Retina (tissue), 1 donor: ENCODE results near the gene UNC5B.
"Not testable (repeated sequence)": the region's sequence is repeated elsewhere in the genome, so short reads cannot be mapped to it uniquely, and the experiment has no call there.

Source experiments
- DNase-seq: peaks from one replicate; pipeline ENCODE4 v3.0.0-alpha.2; 2016

The UNC5B gene

GRCh38 chr10:71209731-71210541 lies 2.4 kb upstream of the UNC5B start:
- no peak for DNase-seq

GRCh38 chr10:71210542-71210871 lies 1.9 kb upstream of the UNC5B start:
- no peak for DNase-seq

GRCh38 chr10:71211053-71211452 lies 1.3 kb upstream of the UNC5B start:
- DNase-seq, result no peak

GRCh38 chr10:71211775-71212317 lies 524 bp upstream of the UNC5B start:
- DNase-seq, result no peak

- DNase-seq, result peak; percentile 80
These were observed 804 bp downstream of the UNC5B start for GRCh38 chr10:71213127-71213621.

GRCh38 chr10:71213761-71214440 lies 1.5 kb downstream of the UNC5B start:
- peak; percentile 74 for DNase-seq

GRCh38 chr10:71214641-71215559 lies 2.5 kb downstream of the UNC5B start:
- DNase-seq, result no peak

GRCh38 chr10:71216363-71216695 lies 4.0 kb downstream of the UNC5B start:
- DNase-seq, result no peak

- DNase-seq, result no peak
These were observed 4.4 kb downstream of the UNC5B start for GRCh38 chr10:71216751-71217265.

- DNase-seq, result peak; percentile 57
These were observed 5.1 kb downstream of the UNC5B start for GRCh38 chr10:71217266-71218045.

- DNase-seq, result no peak
These were observed 5.8 kb downstream of the UNC5B start for GRCh38 chr10:71218046-71218650.

GRCh38 chr10:71218651-71219050 lies 6.3 kb downstream of the UNC5B start:
- no peak for DNase-seq

GRCh38 chr10:71219236-71219917 lies 7.0 kb downstream of the UNC5B start:
- not testable (repeated sequence) for DNase-seq

GRCh38 chr10:71219918-71220688 lies 7.7 kb downstream of the UNC5B start:
- DNase-seq, result no peak

- DNase-seq, result no peak
These were observed 8.5 kb downstream of the UNC5B start for GRCh38 chr10:71220689-71221540.

GRCh38 chr10:71221586-71222202 lies 9.3 kb downstream of the UNC5B start:
- DNase-seq, result no peak

GRCh38 chr10:71222601-71223346 lies 10.4 kb downstream of the UNC5B start:
- DNase-seq, result peak; percentile 18
